Measurements from ENCODE around the gene FA2H. TPM values are rescaled to one million over a fixed set of nuclear protein-coding genes. Genes with fewer than 3 reads are reported as not detected.

The FA2H gene
- total and polyA plus RNA-seq, 2 of the 13 experiments (the other 11 are each of a cell fraction or from before 2014, with no cell fraction given): 0.20 TPM; not detected in 1

- TF ChIP-seq THAP9 (CRISPR knock-in tag; IDR thresholded peaks at IDR 0.05; ENCODE audit: borderline replicate concordance) (peak; percentile 88), NFE2 (CRISPR knock-in tag; IDR thresholded peaks at IDR 0.05) (peak; percentile 19; the same call in 1 of the 2 replicates), HMGXB4 (CRISPR knock-in tag; IDR thresholded peaks at IDR 0.05; ENCODE audit: borderline replicate concordance in 1 of 2, low read depth in 1 of 2) (peak; percentile 91 to 98), ZNF446 (CRISPR knock-in tag; IDR thresholded peaks at IDR 0.05) (no peak), ZNF770 (CRISPR knock-in tag; IDR thresholded peaks at IDR 0.05) (peak; percentile 73), NFATC3 (CRISPR knock-in tag; IDR thresholded peaks at IDR 0.05) (no peak), ZNF850 (CRISPR knock-in tag; conservative IDR thresholded peaks at IDR 0.05) (0 out of 2 replicates have a peak, but pooled peaks have one; percentile 39), TBP (CRISPR knock-in tag; IDR thresholded peaks at IDR 0.05) (no peak), ZFYVE20 (CRISPR knock-in tag; IDR thresholded peaks at IDR 0.05; ENCODE audit: borderline replicate concordance, low read depth) (no peak), TEAD3 (CRISPR knock-in tag; optimal IDR thresholded peaks at IDR 0.05; ENCODE audit: borderline replicate concordance) (peak; percentile 6), CHCHD3 (CRISPR knock-in tag; IDR thresholded peaks at IDR 0.05) (0 out of 2 replicates have a peak, but pooled peaks have one; percentile 16), ZBTB33 (CRISPR knock-in tag; IDR thresholded peaks at IDR 0.05) (0 out of 2 replicates have a peak, but pooled peaks have one; percentile 8)
Measured at GRCh38 chr16:74700438-74701225, 74.0 kb downstream of the FA2H start, which contains the start of gene MLKL (continued).
